Fibroblast of lung (primary cell): ENCODE measurements around the gene HSPB6. TPM values are rescaled to one million over a fixed set of nuclear protein-coding genes. Genes with fewer than 3 reads are reported as not detected.

ENCODE experiments used
- DNase-seq, 2 donors: peaks; one replicate each; pipeline versions ENCODE4 v3.0.0 to v3.0.0-alpha.2; 2010; ENCODE audit warnings: low read depth in 2 of 2
- H2AFZ ChIP-seq: 2 replicates; pipeline ENCODE4 v1.5.1; 2012; ENCODE audit warnings: low read length, control low read depth, inconsistent platforms
- H3K27ac ChIP-seq: 2 replicates; pipeline ENCODE4 v1.5.1; 2011; ENCODE audit warnings: low read length, control low read depth; ENCODE audit not compliant: insufficient read depth
- H3K27me3 ChIP-seq: 2 replicates; pipeline ENCODE4 v1.5.1; 2011; ENCODE audit warnings: mild to moderate bottlenecking, low read length; ENCODE audit not compliant: control insufficient read depth, insufficient read depth
- H3K36me3 ChIP-seq: 2 replicates; pipeline ENCODE4 v1.5.1; 2011; ENCODE audit warnings: low read length; ENCODE audit not compliant: control insufficient read depth, insufficient read depth
- H3K4me1 ChIP-seq: 2 replicates; pipeline ENCODE4 v1.5.1; 2011; ENCODE audit warnings: low read length; ENCODE audit not compliant: control insufficient read depth, insufficient read depth; ENCODE audit errors: extremely low read depth
- H3K4me2 ChIP-seq: 2 replicates; pipeline ENCODE4 v1.5.1; 2011; ENCODE audit warnings: low read length, control low read depth; ENCODE audit not compliant: insufficient read depth; ENCODE audit errors: extremely low read depth
- H3K4me3 ChIP-seq, 4 experiments: fragments of 200-600 bp in 1 of 4; sonication (generic) in 1 of 4; replicated peaks in 1 of 4; 2 replicates each; pipeline ENCODE4 v1.5.1; 2011 to 2016; ENCODE audit warnings: low read length in 4 of 4, low read depth in 3 of 4, mild to moderate bottlenecking in 3 of 4, control low read depth in 2 of 4, inconsistent platforms in 1 of 4, mixed read lengths in 1 of 4; ENCODE audit not compliant: insufficient read depth in 1 of 4; ENCODE audit errors: control extremely low read depth in 1 of 4
- H3K79me2 ChIP-seq: 2 replicates; pipeline ENCODE4 v1.5.1; 2012; ENCODE audit warnings: mild to moderate bottlenecking, low read length, inconsistent platforms; ENCODE audit not compliant: control insufficient read depth, insufficient read depth
- H3K9ac ChIP-seq: 2 replicates; pipeline ENCODE4 v1.5.1; 2011; ENCODE audit warnings: mild to moderate bottlenecking, low read length, control low read depth; ENCODE audit not compliant: insufficient read depth
- H3K9me3 ChIP-seq: 2 replicates; pipeline ENCODE4 v1.5.1; 2012; ENCODE audit warnings: low read depth, low read length; ENCODE audit not compliant: control insufficient read depth, insufficient read depth
- H4K20me1 ChIP-seq: 2 replicates; pipeline ENCODE4 v1.5.1; 2011; ENCODE audit warnings: low read length; ENCODE audit not compliant: control insufficient read depth, insufficient read depth; ENCODE audit errors: extremely low read depth
- CTCF ChIP-seq, 2 donors: IDR thresholded peaks in 1 of 2; conservative IDR thresholded peaks in 1 of 2; 1 replicate in 1 of 2; 2 replicates in 1 of 2; pipeline ENCODE4 v1.5.1; 2011 to 2012; ENCODE audit warnings: low read length in 2 of 2, control low read depth in 1 of 2, inconsistent platforms in 1 of 2, low read depth in 1 of 2, mild to moderate bottlenecking in 1 of 2
- EZH2 ChIP-seq: IDR thresholded peaks from 2 replicates; pipeline ENCODE4 v1.5.1; 2012; ENCODE audit warnings: low read length, control low read depth, mild to moderate bottlenecking; ENCODE audit errors: missing control alignments
- polyA plus RNA-seq, 2 donors: library from polyadenylated mRNA; depleted of rRNA in 1 of 2; stranded (reverse) in 1 of 2; unstranded in 1 of 2; fragments of >200 nt; gene quantifications; 2 replicates each; pipeline ENCODE4 v1.2.1, GENCODE V29; 2011 to 2012; ENCODE audit warnings: missing spikeins in 1 of 2
- total RNA-seq: library from RNA; depleted of rRNA; stranded (reverse); fragments of >200 nt; gene quantifications from 2 replicates; pipeline ENCODE4 v1.2.1, GENCODE V29; 2014

The HSPB6 gene
- total and polyA plus RNA-seq, 2 donors (not counting 1 experiment from before 2014, with no cell fraction given): 53.1 to 54.3 TPM

- TF ChIP-seq EZH2: no peak
- no peak for TF ChIP-seq CTCF (conservative IDR thresholded peaks at IDR 0.05 in 1 of 2, IDR thresholded peaks at IDR 0.05 in 1 of 2; ENCODE audit: low read depth in 1 of 2, low read length in 2 of 2)
- H3K4me2 ChIP-seq: no peak overlapping the region
- H3K4me3 ChIP-seq: no peak overlapping the region
- peaks cover 51% of the 10 kb centered on the region for H3K36me3 ChIP-seq
- no peak overlapping the region for H3K9ac ChIP-seq
- no peak overlapping the region for H3K27ac ChIP-seq
- DNase-seq: no peak
- H2AFZ ChIP-seq: no peak overlapping the region
- no peaks in the 10 kb centered on the region for H3K27me3 ChIP-seq
- no peaks in the 10 kb centered on the region for H4K20me1 ChIP-seq
- H3K4me1 ChIP-seq: peaks cover 6% of the 10 kb centered on the region
- H3K9me3 ChIP-seq: no peaks in the 10 kb centered on the region
- H3K79me2 ChIP-seq: peaks cover 28% of the 10 kb centered on the region
These were observed 33.2 kb downstream of the HSPB6 start for GRCh38 chr19:35723671-35724070.

GRCh38 chr19:35722897-35723296 lies 33.9 kb downstream of the HSPB6 start:
- peaks cover 49% of the 10 kb centered on the region for H3K36me3 ChIP-seq

GRCh38 chr19:35722461-35722860 lies 34.4 kb downstream of the HSPB6 start:
- TF ChIP-seq EZH2 (no peak), CTCF (conservative IDR thresholded peaks at IDR 0.05 in 1 of 2, IDR thresholded peaks at IDR 0.05 in 1 of 2; ENCODE audit: low read depth in 1 of 2, low read length in 2 of 2) (no peak)
- no peak for DNase-seq
- H2AFZ ChIP-seq: no peak overlapping the region
- H3K36me3 ChIP-seq: peaks cover 46% of the 10 kb centered on the region
- no peak overlapping the region for H3K9ac ChIP-seq
- peaks cover 6% of the 10 kb centered on the region for H3K4me1 ChIP-seq
- H3K27me3 ChIP-seq: no peaks in the 10 kb centered on the region
- no peak overlapping the region for H3K27ac ChIP-seq
- H3K4me3 ChIP-seq: no peak overlapping the region
- H4K20me1 ChIP-seq: no peaks in the 10 kb centered on the region
- H3K79me2 ChIP-seq: peaks cover 33% of the 10 kb centered on the region
- H3K9me3 ChIP-seq: no peaks in the 10 kb centered on the region
- no peak overlapping the region for H3K4me2 ChIP-seq

More at GRCh38 chr19:35722897-35723296, 33.9 kb downstream of the HSPB6 start:
- H2AFZ ChIP-seq: no peak overlapping the region
- H3K9me3 ChIP-seq: no peaks in the 10 kb centered on the region
- no peak overlapping the region for H3K4me3 ChIP-seq
- H3K27ac ChIP-seq: no peak overlapping the region
- H3K9ac ChIP-seq: no peak overlapping the region
- H4K20me1 ChIP-seq: no peaks in the 10 kb centered on the region
- peaks cover 6% of the 10 kb centered on the region for H3K4me1 ChIP-seq
- no peaks in the 10 kb centered on the region for H3K27me3 ChIP-seq
- H3K79me2 ChIP-seq: peaks cover 33% of the 10 kb centered on the region
- TF ChIP-seq CTCF (conservative IDR thresholded peaks at IDR 0.05 in 1 of 2, IDR thresholded peaks at IDR 0.05 in 1 of 2; ENCODE audit: low read depth in 1 of 2, low read length in 2 of 2): no peak
- TF ChIP-seq EZH2: no peak
- H3K4me2 ChIP-seq: no peak overlapping the region
- DNase-seq: no peak
